ENCODE results near the gene HPSE2.

HPSE2 gene

DNA sequence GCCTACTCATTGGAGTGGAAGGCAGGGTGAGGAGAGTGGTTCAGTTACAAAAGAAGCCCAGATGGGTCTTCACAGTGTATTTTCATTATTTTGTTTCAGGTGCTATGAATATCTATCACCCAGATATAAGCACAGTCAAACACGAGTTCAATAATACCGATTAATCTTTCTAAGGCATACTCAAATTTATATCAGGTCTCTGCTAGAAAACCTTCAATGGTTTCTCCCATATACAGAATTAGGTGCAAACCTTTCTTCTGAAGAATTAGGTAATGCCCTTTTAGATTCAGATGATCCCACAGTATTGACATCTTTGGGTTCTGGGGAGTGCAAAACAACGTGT, 774.2 kb downstream of the HPSE2 start:
- ATAC-seq = no peak
- no peak for DNase-seq

DNA sequence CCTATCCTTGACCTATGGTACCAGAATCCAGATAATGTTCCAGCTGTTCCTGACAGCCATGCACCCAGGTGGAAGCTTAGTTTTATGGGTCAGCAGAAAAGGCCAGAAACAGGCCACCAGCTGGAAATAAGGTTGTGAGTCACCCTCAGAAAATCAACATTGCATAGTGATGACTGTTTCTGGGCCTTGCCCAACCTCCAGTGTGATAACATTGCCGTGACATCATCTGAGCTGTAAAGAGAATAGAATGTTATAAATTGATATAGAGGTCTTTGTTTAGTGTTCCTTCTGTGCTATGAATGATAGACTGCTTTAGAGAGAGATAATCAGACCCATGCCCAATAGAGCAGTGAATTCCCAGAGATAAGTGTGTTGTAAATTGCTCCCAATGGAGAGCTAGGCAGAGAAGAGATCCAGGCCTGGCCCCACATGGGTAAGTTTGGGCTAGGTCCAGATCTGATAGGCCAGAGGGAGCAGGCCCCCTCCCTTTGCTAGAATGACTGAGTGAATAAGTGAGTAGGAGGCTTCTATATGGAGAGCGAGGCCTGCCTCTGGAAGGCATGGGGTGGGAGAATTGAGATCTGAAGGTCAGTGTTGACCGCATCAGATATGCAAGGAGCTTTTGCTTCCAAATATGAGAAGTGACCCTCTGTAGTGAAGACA, 774.7 kb downstream of the HPSE2 start:
- DNase-seq (no peak), ATAC-seq (peak; percentile 25)

DNA sequence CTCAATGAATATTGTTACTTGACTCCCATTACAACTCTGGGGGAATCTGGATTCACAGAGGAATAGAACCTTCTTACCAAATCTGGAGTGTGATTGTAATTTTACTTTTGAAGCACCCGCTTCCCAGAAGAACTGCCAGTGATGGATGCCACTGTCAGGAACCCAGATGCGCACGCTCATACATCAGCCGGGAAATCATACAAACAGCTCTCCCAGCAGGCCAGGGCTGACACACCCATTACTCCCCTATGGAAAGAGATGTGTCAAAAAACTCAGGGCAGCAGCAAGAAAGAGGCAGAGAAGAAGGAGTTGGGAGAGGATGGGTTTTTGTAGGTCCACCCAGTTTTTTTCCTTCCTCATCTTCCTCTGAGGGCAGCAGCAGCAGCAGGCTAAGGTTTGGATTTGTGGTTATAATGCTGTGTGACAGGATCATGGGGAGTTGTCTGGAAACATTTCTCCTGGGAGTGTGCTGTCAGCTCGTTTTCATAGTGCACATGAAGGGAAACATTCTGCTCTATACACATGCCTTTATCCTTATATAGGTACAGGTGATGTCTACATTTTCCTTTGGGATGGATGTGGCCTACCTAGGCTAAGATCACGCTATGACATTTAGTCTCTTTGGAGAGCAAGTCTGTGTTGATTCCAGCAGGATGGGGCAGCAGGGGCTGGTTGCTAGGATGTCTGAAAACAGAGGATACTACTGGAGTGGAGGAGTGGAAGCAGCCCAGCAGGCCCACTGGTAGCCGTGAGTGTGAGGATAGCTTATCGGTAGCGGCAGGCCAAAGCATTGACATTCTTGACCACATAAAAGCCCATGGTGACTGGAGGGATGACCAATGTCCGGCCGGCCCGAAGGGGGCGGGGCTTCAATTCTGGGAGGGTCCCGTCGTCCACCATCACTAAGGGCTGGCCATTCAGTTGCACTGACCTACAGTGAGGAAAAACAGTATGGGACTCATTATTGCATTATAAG, 776.6 kb downstream of the HPSE2 start:
- ATAC-seq (no peak), DNase-seq (no peak)

DNA sequence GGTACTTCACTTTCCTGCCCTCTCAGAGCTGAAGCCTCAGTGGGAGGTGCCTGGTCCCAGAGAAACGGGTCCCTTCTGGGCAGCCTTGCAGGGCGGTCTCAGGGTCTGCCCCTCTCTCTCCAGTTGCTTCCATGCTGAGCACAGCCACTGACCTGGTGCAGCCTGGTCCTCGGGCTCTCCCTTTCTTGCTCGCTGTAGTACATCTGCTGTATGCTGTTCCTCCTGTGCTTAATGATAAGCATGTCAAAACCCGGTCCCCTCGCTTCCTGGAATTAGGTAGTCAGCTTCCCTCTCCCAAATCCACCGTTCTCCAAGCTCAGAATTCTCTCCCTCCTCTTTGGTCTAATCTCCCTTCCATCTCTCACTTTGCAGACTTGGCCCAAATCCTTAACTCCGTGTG, 777.9 kb downstream of the HPSE2 start:
- ATAC-seq = no peak
- no peak for DNase-seq

DNA sequence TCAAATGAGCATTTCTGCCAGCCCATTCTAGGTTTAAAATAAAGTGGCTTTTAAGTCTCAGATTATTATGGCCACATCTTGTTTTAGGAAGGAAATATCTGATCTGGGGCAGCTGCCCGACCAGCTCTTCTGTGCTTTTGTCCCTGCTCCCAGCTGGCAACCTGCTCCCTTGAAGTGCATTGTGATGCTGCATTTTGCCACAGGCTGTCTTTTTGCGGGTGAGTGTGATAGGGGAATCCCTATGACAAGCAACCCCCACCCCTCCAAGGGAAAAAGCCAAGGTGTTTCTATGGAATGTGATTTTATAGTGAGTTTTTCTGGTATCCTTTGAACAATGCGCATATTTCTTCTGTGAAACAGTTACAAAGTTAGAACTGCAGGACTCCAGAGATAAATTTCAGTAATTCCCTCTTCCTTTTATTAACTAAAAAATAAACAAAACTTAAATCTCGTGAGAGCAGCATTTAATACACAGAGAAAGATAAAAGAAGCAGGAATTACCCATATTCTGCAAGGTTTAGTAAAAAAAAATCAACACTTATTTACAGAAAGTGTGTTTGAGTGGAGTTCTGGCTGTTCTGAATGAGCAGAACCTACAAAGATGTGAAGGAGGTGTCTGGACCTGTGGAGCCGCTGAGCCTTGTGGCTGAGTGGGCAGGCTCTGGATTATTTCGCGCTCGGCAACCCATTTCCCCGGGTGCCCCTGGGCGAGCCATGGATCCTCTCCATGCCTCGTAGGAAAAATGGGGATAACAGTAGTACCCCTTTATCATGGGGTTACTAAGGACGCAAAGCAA, 778.8 kb downstream of the HPSE2 start:
- ATAC-seq (no peak), DNase-seq (no peak)

DNA sequence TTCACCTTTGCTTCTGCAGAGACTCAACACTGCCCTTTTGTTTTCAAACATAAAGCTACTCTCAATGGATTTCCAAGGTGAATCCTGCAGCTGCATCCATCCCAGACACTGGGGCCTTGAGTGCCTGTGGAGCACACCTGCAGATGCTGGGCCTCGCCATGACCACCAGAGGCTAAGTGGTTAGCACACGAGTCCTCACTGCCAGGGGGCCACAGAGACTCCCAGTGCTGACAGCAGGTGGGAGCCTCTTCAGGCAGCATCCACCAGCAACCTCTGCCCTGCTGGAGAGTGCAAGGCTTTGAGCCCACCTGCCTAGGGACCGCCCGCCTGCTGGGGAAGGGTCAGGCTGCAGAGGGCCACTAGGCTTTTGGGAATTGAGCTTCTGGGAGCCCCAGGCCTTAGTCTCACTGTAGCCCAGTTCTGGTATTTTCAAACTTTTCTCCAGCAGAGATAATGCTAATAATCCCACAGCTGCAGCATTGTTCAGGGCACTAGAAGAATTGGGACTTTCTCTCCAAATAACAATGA, 779.5 kb downstream of the HPSE2 start:
- DNase-seq (no peak), ATAC-seq (no peak)

DNA sequence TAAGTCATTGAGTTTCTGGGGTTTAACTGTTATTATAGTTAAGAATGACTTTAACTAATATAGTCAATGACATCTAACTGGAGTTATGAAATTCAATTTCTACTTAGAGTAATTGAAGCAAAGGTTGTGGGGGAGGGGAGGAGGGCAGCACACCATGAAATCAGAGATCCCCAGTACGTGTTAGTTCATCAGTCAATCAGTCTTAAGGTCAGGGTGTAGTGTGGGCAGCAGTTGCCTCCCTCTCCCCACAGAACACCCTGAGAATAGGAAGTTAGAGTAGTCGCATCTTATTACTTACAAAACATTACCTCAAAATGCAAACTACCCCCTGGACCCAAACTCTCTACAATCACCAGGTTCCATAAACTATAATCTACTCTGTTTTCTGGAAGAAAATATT, 781.9 kb downstream of the HPSE2 start:
- ATAC-seq = no peak
- DNase-seq = no peak

DNA sequence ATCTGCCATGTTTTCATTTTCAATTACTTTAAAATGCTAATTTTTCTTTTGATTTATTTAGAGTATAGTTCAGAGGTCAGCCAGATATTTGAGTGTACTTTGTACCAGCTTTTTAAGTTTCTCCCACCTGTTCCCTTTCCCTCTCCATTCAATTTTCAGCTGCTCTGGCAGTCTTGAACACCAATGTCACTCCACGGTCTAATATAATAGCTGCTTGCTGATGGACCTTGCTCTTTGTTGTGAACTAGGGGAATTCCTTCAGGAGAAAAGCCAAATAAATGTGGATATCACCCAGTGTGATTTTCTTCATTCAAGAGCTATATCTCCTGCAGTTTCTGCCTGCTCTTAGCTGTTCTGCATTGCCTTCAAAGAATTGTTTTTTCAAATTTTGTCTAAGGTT, 785.0 kb downstream of the HPSE2 start:
- ATAC-seq (no peak), DNase-seq (no peak)

DNA sequence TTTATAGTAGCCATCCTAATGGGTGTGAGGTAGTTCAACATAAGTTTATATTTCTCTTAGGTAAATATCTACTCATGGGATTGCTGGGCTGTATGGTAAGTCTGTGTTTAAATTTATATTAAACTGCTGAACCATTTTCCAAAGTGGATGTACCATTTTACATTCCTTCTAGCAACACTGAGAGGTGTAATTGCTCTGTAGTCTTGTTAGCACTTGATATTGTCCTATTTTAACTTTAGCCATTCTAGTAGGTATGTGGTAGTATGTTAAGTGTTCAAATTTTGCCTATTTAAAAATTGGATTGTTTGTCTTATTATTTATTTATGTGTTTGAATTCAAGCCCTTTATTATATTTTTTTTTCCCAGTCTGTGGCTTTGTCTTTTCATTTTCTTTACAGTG, 786.4 kb downstream of the HPSE2 start:
- ATAC-seq (no peak), DNase-seq (no peak)

DNA sequence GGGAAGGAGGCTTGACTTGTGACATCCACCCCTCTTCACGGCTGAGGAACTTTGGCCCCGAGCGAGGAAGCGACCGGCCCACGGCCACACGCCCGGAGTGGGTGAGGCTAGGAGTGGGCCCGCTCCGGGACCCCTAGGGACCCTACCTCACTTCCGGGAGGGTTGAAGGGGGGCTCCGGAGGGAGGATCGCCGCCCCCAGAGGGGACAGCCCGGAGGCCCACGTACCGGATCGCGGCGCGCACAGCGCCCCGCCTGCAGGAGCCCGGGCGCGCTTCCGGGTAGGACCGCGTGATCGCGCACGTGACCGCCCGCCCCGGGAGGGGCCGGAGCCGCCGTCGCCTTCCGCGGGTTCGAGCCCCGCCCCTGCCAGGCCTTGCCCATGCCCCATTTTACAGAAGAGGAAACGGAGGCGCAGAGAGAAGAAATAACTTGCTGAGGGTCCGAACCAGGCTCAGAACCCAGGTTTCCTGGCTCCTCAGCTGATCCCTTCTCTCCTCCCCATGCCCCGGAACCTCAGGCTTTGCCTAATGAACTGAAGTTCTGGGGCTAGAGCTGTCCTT, 788.9 kb downstream of the HPSE2 start, which contains the start of gene HPS1:
Gene HPS1 (minus strand): TSS at position 275 of the 561 bp plus-strand sequence. CDS start 3,695 bp downstream, outside the sequence.
- ATAC-seq = peak; percentile 94
- peak; percentile 91 for DNase-seq

DNA sequence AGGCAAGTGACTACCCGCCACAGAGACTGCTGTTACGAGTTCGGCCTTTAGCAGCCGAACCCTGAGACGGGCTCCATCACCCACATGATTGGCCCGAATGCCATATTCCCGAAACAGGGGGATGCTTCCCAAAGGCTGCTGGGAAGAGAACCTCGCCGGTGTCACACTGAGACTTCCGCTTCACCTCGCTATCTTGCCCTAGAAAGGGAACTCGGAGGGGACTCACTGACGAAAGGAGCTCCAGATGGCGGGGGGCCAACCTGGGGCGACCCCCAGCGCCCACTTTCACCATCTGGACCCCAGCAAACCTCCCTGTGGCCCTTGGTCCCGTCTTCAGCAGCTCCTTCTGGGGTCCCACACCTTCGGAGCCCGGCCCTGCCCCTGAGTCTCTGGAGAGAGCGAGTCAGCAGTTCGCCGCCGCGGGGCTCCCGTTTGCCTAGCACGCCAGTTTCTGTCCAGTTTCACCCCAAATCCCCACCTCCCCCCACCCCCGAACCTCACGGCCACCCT, 789.4 kb downstream of the HPSE2 start:
- peak; percentile 47 for ATAC-seq
- peak; percentile 61 for DNase-seq

DNA sequence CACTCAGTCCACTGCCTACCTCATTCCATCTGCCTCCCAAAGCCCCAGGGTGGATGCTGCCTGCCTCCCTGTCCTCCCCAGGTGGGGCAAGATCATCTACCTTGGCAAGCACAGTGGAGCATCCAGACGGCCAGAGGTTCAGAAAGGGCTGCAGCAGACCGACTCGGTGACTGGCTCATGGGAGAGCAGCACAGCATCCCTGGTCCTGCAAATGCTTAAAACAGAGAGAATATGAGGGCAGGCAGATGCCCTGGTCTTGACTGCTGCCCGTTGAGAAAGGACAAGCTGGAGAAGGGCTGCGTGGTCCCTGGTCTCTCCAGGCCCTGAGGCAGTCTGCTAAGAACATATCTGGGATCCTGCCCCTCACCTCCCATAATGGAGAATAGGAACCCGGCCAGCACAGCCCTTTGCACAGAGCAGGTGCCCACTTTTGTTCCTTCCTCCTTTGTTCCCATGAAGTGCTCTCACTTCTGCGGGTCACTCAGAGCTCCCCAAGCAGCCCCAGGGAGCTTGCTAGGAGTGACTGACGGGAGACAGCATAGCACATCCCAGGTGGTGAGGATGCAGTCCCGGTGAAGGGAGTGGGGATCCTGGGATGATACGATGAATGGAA, 790.3 kb downstream of the HPSE2 start:
- ATAC-seq (no peak), DNase-seq (no peak)

DNA sequence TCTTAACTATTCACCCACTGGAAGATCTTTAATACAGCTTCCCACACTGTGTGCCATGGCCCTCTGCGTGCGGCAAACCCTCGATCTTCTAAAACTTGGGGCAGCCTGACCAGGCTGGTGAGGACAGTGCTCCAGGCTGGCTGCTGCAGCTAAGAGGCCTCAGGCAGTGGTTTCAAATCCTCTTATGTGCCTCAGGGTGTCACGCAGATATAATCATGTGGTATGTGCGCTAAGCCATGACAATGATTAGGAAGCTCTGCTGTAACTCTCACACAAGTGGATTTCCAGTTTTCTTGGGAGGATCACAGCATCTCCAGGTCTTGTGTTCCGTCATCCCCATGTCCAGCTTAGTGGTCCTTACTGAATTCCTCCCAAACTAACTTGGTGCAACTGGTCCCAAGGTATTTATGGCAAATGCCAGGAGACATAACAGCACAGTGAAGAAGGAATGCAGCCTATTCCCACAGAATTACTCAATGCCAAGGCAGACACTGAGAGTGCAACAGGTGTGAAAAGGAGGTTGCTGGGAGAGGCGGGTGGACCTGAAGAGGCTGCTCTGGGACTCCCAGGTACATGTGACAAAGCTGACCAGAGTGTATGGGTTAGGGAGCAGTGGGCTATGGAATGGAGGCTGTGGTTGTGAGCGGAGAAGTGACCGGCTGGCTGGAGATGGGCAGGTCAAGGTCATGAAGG, 791.2 kb downstream of the HPSE2 start:
- no peak for DNase-seq
- ATAC-seq = no peak

DNA sequence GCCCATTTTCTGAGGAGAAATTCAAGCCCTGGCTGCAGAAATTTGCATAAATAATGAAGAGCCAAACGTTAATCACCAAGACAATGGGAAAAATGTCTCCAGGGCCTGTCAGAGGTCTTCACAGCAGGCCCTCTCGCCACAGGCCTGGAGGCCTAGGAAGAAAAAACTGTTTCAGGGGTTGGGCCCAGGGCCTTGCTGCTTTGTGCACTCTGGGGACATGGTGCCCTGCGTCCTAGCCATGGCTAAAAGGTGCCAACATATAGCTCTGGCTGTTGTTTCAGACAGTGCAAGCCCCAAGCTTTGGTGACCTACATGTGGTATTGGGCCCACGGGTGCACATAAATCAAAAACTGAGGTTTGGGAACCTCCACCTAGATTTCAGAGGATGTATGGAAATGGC, 796.9 kb downstream of the HPSE2 start:
- DNase-seq = no peak
- ATAC-seq = no peak

DNA sequence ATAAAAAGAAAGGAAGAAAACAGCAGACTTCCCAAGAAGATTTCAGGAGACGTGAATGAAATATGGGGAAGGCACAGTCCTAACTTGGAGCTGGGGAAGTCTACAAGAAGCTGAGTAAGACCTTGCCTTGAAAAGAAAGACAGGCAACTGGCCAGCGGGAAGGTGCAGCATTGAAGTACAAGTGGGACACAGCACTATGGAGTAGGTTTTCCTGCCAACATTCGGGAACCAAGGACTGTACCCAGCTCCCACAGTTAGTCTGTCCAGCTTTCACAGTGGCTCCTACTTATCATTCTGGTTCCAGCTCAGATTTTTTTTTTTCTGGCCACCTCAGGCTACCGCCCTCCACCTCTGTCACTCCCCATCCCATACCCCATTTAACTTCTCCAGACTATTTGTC, 798.9 kb downstream of the HPSE2 start:
- ATAC-seq (no peak), DNase-seq (no peak)

DNA sequence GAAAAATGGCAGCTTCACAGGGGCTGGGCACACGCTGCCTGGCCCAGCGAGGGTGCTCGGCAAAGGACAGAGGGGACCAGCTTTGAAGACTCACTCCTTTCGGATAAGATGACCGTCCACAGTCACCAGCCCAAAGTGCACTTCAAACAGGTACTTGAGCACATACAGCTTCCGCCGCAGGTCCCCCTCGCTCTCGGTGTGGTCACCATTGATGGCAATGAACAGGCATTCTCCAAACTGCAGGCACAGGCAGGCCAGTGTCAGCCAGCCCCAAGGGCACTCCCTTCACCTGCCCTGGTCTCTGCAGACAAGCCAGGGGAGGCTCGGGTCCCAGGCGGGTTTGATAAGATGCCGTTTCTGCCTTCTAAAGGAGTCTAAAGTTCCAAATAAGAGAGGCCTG, 800.5 kb downstream of the HPSE2 start:
- ATAC-seq (no peak), DNase-seq (no peak)

DNA sequence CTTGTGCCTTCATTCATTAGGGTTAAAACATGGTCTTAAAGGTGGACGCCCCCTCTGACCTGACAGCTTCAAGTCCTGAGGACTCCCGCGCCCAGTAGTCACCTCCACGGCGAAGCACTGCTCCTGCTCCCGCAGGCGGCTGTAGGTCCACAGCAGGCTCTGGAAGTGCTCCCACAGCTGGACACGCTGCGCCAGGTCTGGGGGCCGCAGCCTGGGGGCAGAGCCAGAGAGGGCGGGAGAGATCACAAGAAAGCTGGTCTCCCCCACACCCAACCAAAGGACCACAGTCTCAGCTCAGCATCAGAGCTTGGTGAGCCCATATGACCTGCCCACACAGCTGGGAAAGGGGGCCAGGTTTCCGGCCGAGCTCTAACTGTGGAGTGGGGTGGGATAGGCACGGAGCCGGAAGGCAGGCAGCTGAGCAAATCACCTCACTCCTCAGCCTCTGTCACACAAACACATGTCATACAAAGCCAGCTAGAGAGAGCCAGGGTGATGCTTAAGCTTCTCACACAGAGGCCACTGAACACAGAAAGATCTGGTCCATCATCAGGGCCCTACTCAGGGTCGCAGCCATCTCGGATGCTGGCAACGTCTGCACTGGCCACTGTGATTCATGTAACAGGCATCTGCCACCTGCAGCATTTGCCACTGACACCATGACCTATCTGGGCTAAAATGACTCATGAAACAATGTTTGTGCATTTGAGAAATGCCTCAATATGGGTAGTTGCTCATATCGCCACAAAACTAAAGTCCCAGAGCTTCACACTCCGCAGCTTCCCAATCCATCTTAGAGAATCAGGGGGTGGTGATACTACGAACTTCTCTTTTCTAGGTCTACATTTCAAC, 801.5 kb downstream of the HPSE2 start:
- DNase-seq (no peak), ATAC-seq (no peak)

DNA sequence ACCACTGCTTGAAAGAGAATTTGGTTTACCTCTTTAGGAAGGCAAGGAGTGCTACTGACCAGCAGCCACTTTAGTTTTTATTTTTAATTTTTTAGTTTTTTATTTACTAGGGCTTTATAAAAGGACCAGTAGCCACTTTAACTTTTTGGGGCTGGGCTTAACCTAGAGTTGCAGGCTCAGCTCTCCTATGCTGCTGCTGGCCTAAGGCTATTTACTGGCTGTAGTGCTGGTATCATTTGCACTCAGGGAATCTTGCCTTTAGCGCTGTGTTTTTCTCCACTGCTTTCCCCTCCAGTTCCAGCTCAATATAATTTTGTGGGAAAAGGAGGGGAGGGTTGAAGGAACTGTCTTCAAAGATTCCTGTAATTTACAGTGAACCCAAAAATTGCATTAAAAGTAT, 802.3 kb downstream of the HPSE2 start:
- no peak for ATAC-seq

DNA sequence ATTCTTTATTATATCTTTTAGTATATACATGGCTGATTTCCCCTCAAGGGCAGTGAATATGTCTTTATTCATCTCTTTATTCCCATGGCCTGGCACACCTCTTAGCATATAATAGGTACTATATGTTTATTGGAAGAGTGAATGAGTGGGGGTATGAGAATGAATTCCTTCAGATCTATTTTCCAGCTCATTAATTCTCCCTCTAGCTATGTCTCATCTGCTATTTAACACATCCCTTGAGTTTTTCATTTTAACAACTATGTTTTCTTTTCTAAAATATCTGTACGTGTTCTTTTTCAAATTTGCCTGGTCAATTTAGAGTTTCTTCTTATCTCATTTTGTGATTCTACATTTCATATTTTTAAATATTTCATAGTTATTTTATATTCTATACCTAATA, 803.3 kb downstream of the HPSE2 start:
- no peak for ATAC-seq

More for the DNA sequence above, 802.3 kb downstream of the HPSE2 start:
- DNase-seq = no peak

DNA sequence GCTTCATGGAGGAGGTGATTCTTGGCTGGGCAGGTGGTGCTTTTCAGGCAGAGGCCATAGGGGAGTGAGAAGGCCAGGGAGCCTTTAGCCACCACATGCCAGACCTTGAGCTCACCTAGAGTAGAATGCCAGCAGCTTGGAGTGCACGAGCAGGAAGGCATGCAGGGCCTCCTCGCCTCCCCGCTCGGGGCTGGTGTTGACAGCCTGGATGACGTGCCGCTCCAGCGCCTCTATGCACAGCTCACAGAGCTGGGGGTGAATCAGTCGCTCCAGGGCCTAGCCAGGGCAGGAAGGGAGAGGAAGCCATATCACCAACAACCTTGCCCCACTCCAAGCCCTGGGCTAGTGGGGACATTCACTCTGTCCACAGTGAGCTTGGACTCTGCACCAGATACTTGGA, 804.6 kb downstream of the HPSE2 start:
- ATAC-seq (no peak), DNase-seq (no peak)

More for the DNA sequence above, 803.3 kb downstream of the HPSE2 start:
- no peak for DNase-seq

All from stimulated activated naive CD8-positive, alpha-beta T cell treated with anti-CD3 and anti-CD28 coated beads, Interleukin-15, Interleukin-2, amounts not matched to agents 100 U/mL and 50 U/mL, for 24 hours (primary cell).